Calu3 (cell line): Measurements from ENCODE around the gene WTIP. TPM values are rescaled to one million over a fixed set of nuclear protein-coding genes. Genes with fewer than 3 reads are reported as not detected.
"Not testable (repeated sequence)": the region's sequence is repeated elsewhere in the genome, so short reads cannot be mapped to it uniquely, and the experiment has no call there.

Source experiments
- BruUV-seq: library from RNA; stranded (reverse); fragments of 400-500 nt; replicated peaks from 2 replicates; lab custom pipeline; 2021; lab: Mats Ljungman, UMichigan
- CTCF ChIA-PET: fragments of 300-600 bp; sonication (Branson Sonifier 250); formaldehyde crosslinking; loops from one replicate; lab custom pipeline; 2022; ENCODE audit warnings: antibody characterized with exemption; lab: Charles Lee
- DNase-seq: peaks from one replicate; pipeline ENCODE4 v3.0.0; 2022
- H3K27ac Mint-ChIP-seq: one replicate; pipeline ENCODE4 v1.8.0; 2022; ENCODE audit warnings: mixed read lengths; ENCODE audit not compliant: unreplicated experiment
- H3K27me3 Mint-ChIP-seq: one replicate; pipeline ENCODE4 v1.8.0; 2022; ENCODE audit warnings: mixed read lengths; ENCODE audit not compliant: unreplicated experiment
- H3K36me3 Mint-ChIP-seq: one replicate; pipeline ENCODE4 v1.8.0; 2022; ENCODE audit warnings: mild to moderate bottlenecking, moderate library complexity, mixed read lengths; ENCODE audit not compliant: insufficient read depth, unreplicated experiment
- H3K4me1 Mint-ChIP-seq: one replicate; pipeline ENCODE4 v1.8.0; 2022; ENCODE audit warnings: mild to moderate bottlenecking, low read depth, mixed read lengths; ENCODE audit not compliant: unreplicated experiment
- H3K4me3 Mint-ChIP-seq: one replicate; pipeline ENCODE4 v1.8.0; 2022; ENCODE audit warnings: mild to moderate bottlenecking, low read depth, moderate library complexity, mixed read lengths; ENCODE audit not compliant: unreplicated experiment
- H3K9me3 Mint-ChIP-seq: one replicate; pipeline ENCODE4 v1.8.0; 2022; ENCODE audit warnings: low read depth, mixed read lengths; ENCODE audit not compliant: unreplicated experiment
- intact Hi-C: fragments of 100-400 bp; cut with micrococcal nuclease; formaldehyde crosslinking; loops from one replicate; pipeline ENCODE4 v1.10.0; 2022; ENCODE audit not compliant: unreplicated experiment
- total RNA-seq: library from RNA; stranded (reverse); gene quantifications from 2 replicates; pipeline ENCODE4 v1.2.3, GENCODE V29; 2022
- TF ChIP-seq, protein P1 (sequence below): fragments of 200-600 bp; IDR thresholded peaks from one replicate; pipeline ENCODE4 v1.8.0; 2022; ENCODE audit warnings: antibody characterized with exemption; ENCODE audit not compliant: unreplicated experiment

Gene WTIP
- total RNA-seq, 1 experiment from 2014 or later, result 5.3 TPM

DNA sequence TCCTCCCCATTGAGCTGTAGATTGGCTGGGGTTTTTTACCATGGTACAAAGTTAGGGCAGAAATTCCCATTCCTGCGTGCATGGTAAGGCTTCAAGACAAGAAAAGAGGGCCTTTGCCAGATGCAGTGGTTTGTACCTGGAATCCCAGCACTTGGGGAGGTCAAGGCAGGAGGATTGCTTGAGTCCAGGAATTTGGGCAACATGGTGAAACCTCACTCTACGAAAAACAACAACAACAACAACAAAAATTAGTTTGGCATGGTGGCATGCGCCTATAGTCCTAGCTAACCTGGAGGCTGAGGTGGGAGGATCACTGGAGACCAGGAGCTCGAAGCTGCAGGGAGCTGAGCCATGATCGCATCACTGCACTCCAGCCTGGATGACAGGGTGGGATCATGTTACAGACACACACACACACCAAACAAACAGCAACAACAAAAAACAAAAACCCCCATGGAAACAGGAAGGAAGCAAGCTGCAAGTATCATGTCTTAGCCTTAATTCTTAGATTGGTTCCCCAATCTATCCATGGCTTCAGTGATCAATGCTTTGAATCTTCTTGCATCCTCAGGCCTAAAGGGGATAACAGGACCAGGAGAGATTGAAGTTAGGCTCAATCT, 5.5 kb upstream of the WTIP start:
- H3K9me3 Mint-ChIP-seq, result no peaks in the 10 kb centered on the region
- no peak for DNase-seq
- no peaks in the 10 kb centered on the region for H3K27me3 Mint-ChIP-seq
- no TSS peak for BruUV-seq
- H3K36me3 Mint-ChIP-seq, result peaks cover 33% of the 10 kb centered on the region
- intact Hi-C loops, result no loop called here
- H3K4me3 Mint-ChIP-seq, result no peak overlapping the region
- H3K4me1 Mint-ChIP-seq, result no peaks in the 10 kb centered on the region
- CTCF ChIA-PET, result interaction anchor here (0.6 kb wide), 2 partner anchors 9 to 31 kb away, joined by 3 to 4 read pairs; no protein-coding TSS in a partner anchor
- TF ChIP-seq, protein P1, sequence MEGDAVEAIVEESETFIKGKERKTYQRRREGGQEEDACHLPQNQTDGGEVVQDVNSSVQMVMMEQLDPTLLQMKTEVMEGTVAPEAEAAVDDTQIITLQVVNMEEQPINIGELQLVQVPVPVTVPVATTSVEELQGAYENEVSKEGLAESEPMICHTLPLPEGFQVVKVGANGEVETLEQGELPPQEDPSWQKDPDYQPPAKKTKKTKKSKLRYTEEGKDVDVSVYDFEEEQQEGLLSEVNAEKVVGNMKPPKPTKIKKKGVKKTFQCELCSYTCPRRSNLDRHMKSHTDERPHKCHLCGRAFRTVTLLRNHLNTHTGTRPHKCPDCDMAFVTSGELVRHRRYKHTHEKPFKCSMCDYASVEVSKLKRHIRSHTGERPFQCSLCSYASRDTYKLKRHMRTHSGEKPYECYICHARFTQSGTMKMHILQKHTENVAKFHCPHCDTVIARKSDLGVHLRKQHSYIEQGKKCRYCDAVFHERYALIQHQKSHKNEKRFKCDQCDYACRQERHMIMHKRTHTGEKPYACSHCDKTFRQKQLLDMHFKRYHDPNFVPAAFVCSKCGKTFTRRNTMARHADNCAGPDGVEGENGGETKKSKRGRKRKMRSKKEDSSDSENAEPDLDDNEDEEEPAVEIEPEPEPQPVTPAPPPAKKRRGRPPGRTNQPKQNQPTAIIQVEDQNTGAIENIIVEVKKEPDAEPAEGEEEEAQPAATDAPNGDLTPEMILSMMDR, result no peak
- no peak overlapping the region for H3K27ac Mint-ChIP-seq

DNA sequence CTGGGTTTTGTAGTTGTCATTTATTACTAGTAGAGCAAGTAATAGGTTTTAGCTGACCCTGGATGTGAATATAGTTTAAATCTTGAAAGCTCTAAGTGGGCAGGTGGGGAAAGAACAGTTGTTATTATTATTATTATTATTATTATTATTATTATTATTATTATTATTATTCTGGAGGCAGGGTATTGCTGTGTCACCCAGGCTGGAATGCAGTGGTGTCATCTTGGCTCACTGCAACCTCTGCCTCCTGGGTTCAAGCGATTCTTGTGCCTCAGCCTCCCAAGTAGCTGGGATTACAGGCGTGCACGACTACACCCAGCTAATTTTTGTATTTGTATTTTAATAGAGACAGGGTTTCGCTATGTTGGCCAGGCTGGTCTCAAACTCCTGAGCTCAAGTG, 3.1 kb upstream of the WTIP start:
- DNase-seq, intact Hi-C loops, H3K4me3 Mint-ChIP-seq, BruUV-seq, H3K9me3 Mint-ChIP-seq, H3K27ac Mint-ChIP-seq, H3K4me1 Mint-ChIP-seq: not testable (repeated sequence)
- Mint-ChIP-seq H3K36me3 (peaks cover 30% of the 10 kb centered on the region), H3K27me3 (peaks cover 10% of the 10 kb centered on the region)
- CTCF ChIA-PET, result interaction anchor here (1.1 kb wide), 1 partner anchor 35 kb away, joined by 7 read pairs; no protein-coding TSS in a partner anchor

DNA sequence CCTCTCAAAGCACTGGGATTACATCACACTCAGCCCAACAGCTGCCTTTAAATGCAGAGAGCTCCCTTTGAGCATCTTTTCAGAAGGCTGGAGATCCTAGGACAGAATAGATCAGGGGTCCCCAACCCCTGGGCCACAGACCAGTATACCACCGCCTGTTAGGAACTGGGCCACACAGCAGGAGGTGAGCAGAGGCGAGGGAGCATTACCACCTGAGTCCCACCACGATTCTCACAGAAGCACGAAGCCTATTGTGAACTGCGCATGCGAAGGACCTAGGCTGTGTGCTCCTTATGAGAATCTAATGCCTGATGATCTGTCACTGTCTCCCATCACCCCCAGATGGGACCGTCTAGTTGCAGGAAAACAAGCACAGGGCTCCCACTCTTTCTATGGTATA, 2.2 kb upstream of the WTIP start:
- Mint-ChIP-seq H3K4me3 (no peak overlapping the region), H3K9me3 (no peaks in the 10 kb centered on the region), H3K4me1 (peaks cover 7% of the 10 kb centered on the region), H3K36me3 (peaks cover 30% of the 10 kb centered on the region), H3K27me3 (peaks cover 17% of the 10 kb centered on the region), H3K27ac (no peak overlapping the region)
- TF ChIP-seq, protein P1, result no peak
- no TSS peak for BruUV-seq
- intact Hi-C loops, result no loop called here
- DNase-seq, result no peak
- CTCF ChIA-PET, result interaction anchor here (0.5 kb wide), 1 partner anchor 1145 kb away, joined by 4 read pairs; no protein-coding TSS in a partner anchor

DNA sequence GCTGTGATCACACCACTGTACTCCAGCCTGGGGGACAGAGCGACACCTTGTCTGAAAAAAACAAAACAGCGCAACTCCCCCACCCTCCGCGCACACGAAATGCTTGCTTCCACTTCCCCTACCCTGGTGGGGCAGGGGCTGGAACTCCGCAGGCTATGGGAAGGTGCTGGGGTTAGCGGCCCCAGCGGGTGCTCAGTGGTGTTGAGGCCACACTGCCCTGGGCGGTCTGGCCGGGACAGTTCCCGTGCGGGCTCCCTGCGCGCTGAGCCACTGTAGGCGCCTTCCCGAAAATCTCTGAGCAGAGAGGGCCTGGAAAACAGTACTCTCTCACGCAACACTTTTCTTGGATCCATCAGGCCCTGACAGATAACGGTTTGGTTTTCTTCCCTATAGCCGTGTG, 1.1 kb upstream of the WTIP start:
- intact Hi-C loops, result no loop called here
- no peak for DNase-seq
- peaks cover 30% of the 10 kb centered on the region for H3K36me3 Mint-ChIP-seq
- no TSS peak for BruUV-seq
- peaks cover 7% of the 10 kb centered on the region for H3K4me1 Mint-ChIP-seq
- no peak overlapping the region for H3K27ac Mint-ChIP-seq
- peaks cover 17% of the 10 kb centered on the region for H3K27me3 Mint-ChIP-seq
- CTCF ChIA-PET, result no interaction called here
- TF ChIP-seq, protein P1, result no peak
- H3K9me3 Mint-ChIP-seq, result no peaks in the 10 kb centered on the region
- peak overlapping the region; percentile 55 for H3K4me3 Mint-ChIP-seq

DNA sequence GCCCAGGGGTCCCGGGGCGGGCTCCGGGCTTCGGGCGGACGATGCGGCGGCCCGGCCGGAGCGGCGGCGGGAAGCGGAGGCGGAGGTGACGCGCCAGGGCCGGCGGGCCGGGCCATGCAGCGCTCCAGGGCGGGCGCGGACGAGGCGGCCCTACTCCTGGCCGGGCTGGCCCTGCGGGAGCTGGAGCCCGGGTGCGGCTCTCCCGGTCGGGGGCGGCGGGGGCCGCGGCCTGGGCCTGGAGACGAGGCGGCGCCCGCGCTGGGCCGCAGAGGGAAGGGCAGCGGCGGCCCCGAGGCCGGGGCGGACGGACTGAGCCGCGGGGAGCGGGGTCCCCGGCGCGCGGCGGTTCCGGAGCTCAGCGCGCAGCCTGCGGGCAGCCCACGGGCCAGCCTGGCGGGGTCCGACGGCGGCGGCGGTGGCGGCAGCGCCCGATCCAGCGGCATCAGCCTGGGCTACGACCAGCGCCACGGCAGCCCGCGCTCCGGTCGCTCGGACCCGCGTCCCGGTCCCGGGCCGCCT, 362 bp downstream of the WTIP start:
- BruUV-seq, result no TSS peak
- intact Hi-C loops, result no loop called here
- TF ChIP-seq, protein P1, result no peak
- H3K4me3 Mint-ChIP-seq, result peak overlapping the region; percentile 55
- H3K4me1 Mint-ChIP-seq, result peaks cover 13% of the 10 kb centered on the region
- DNase-seq, result peak; percentile 47
- peaks cover 19% of the 10 kb centered on the region for H3K36me3 Mint-ChIP-seq
- H3K27me3 Mint-ChIP-seq, result peaks cover 17% of the 10 kb centered on the region
- no peaks in the 10 kb centered on the region for H3K9me3 Mint-ChIP-seq
- H3K27ac Mint-ChIP-seq, result no peak overlapping the region
- CTCF ChIA-PET, result interaction anchor here (0.5 to 1.0 kb wide), 3 partner anchors 59 to 224 kb away, joined by 3 to 5 read pairs (median 3); no protein-coding TSS in a partner anchor
